ENCODE data around the gene MANF. TPM values are rescaled to one million over a fixed set of nuclear protein-coding genes. Genes with fewer than 3 reads are reported as not detected.

MANF gene
- total RNA-seq, 3 donors from 2014 or later (not counting 1 experiment from before 2014, with no cell fraction given) = 51.7 to 58.6 (median 58.3) TPM

GRCh38 chr3:51397392-51397791, 12.3 kb downstream of the MANF start:
- H3K27ac ChIP-seq (ENCODE audit: low read length) = no peak overlapping the region
- H3K4me1 Mint-ChIP-seq = peaks cover 15 to 36% of the 10 kb centered on the region in 2 donors
- 92% methylated on average over 5 of the region's 5 CpGs for WGBS (ENCODE audit: insufficient coverage)

GRCh38 chr3:51398595-51399310, 13.7 kb downstream of the MANF start:
- H3K27ac ChIP-seq (ENCODE audit: low read length) = no peak overlapping the region
- H3K36me3 ChIP-seq (ENCODE audit: control insufficient read depth, insufficient read depth, low read length) = peaks cover 76% of the 10 kb centered on the region
- no peak overlapping the region for H3K4me3 Mint-ChIP-seq
- H3K9me3 ChIP-seq (ENCODE audit: control insufficient read depth, insufficient read depth, low read length) = no peaks in the 10 kb centered on the region
- ATAC-seq (no peak), DNase-seq (no peak)
- H3K4me1 Mint-ChIP-seq = peaks cover 15 to 30% of the 10 kb centered on the region in 2 donors
- TF ChIP-seq, protein P1, sequence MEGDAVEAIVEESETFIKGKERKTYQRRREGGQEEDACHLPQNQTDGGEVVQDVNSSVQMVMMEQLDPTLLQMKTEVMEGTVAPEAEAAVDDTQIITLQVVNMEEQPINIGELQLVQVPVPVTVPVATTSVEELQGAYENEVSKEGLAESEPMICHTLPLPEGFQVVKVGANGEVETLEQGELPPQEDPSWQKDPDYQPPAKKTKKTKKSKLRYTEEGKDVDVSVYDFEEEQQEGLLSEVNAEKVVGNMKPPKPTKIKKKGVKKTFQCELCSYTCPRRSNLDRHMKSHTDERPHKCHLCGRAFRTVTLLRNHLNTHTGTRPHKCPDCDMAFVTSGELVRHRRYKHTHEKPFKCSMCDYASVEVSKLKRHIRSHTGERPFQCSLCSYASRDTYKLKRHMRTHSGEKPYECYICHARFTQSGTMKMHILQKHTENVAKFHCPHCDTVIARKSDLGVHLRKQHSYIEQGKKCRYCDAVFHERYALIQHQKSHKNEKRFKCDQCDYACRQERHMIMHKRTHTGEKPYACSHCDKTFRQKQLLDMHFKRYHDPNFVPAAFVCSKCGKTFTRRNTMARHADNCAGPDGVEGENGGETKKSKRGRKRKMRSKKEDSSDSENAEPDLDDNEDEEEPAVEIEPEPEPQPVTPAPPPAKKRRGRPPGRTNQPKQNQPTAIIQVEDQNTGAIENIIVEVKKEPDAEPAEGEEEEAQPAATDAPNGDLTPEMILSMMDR (IDR thresholded peaks at IDR 0.05) = no peak
- H3K4me3 ChIP-seq (ENCODE audit: low read length) = no peak overlapping the region
- H3K27ac Mint-ChIP-seq = peak overlapping the region in 1 of 2 donors; percentile 8
- 89% methylated on average over 8 of the region's 8 CpGs for WGBS (ENCODE audit: insufficient coverage)
- peaks cover 19% of the 10 kb centered on the region for H3K4me1 ChIP-seq (ENCODE audit: control insufficient read depth, insufficient read depth, low read length)
- H3K9me3 Mint-ChIP-seq = no peaks in the 10 kb centered on the region
- no peaks in the 10 kb centered on the region for H3K27me3 Mint-ChIP-seq (ENCODE audit: low read depth in 2 of 2)
- H3K36me3 Mint-ChIP-seq = peaks cover 6% of the 10 kb centered on the region
- H3K27me3 ChIP-seq (ENCODE audit: control insufficient read depth, insufficient read depth, low read length) = no peaks in the 10 kb centered on the region
- intact Hi-C loops (cut with micrococcal nuclease) = no loop called here

More at GRCh38 chr3:51397392-51397791, 12.3 kb downstream of the MANF start:
- Mint-ChIP-seq H3K9me3 (no peaks in the 10 kb centered on the region), H3K4me3 (no peak overlapping the region), H3K36me3 (peaks cover 6% of the 10 kb centered on the region), H3K27ac (peak overlapping the region in 1 of 2 donors; percentile 80), H3K27me3 (ENCODE audit: low read depth in 2 of 2) (no peaks in the 10 kb centered on the region)
- TF ChIP-seq, protein P1 (IDR thresholded peaks at IDR 0.05) = no peak
- Histone ChIP-seq H3K36me3 (ENCODE audit: control insufficient read depth, insufficient read depth, low read length) (peaks cover 83% of the 10 kb centered on the region), H3K9me3 (ENCODE audit: control insufficient read depth, insufficient read depth, low read length) (no peaks in the 10 kb centered on the region), H3K4me3 (ENCODE audit: low read length) (no peak overlapping the region), H3K27me3 (ENCODE audit: control insufficient read depth, insufficient read depth, low read length) (no peaks in the 10 kb centered on the region), H3K4me1 (ENCODE audit: control insufficient read depth, insufficient read depth, low read length) (peaks cover 32% of the 10 kb centered on the region)
- DNase-seq = no peak
- intact Hi-C loops (cut with micrococcal nuclease) = no loop called here
- ATAC-seq = no peak

- no peaks in the 10 kb centered on the region for H3K36me3 Mint-ChIP-seq
- intact Hi-C loops (cut with micrococcal nuclease) = no loop called here
- Histone ChIP-seq H3K4me3 (ENCODE audit: low read length) (no peak overlapping the region), H3K36me3 (ENCODE audit: control insufficient read depth, insufficient read depth, low read length) (peaks cover 63% of the 10 kb centered on the region), H3K27ac (ENCODE audit: low read length) (no peak overlapping the region), H3K9me3 (ENCODE audit: control insufficient read depth, insufficient read depth, low read length) (no peaks in the 10 kb centered on the region), H3K27me3 (ENCODE audit: control insufficient read depth, insufficient read depth, low read length) (no peaks in the 10 kb centered on the region), H3K4me1 (ENCODE audit: control insufficient read depth, insufficient read depth, low read length) (peaks cover 13% of the 10 kb centered on the region)
- TF ChIP-seq, protein P1 (IDR thresholded peaks at IDR 0.05) = no peak
- no peak for DNase-seq
- ATAC-seq = no peak
- H3K27me3 Mint-ChIP-seq (ENCODE audit: low read depth in 2 of 2) = no peaks in the 10 kb centered on the region
- H3K4me3 Mint-ChIP-seq = no peak overlapping the region
- H3K4me1 Mint-ChIP-seq = peaks cover 6 to 16% of the 10 kb centered on the region in 2 donors
- H3K9me3 Mint-ChIP-seq = no peaks in the 10 kb centered on the region
- peak overlapping the region in 1 of 2 donors; percentile 10 for H3K27ac Mint-ChIP-seq
- 61% methylated on average over 4 of the region's 4 CpGs for WGBS (ENCODE audit: insufficient coverage)
Observed at GRCh38 chr3:51400166-51400565, 15.1 kb downstream of the MANF start.

Data from natural killer cell (primary cell).